CD4-positive, alpha-beta T cell (primary cell): ENCODE data around the gene CFAP54. TPM values are rescaled to one million over a fixed set of nuclear protein-coding genes. Genes with fewer than 3 reads are reported as not detected.

ENCODE experiments used
- ATAC-seq: fragments of 200-7000 bp; cut with Tn5 transposase; one replicate; pipeline ENCODE4 v1.10.0; 2022; ENCODE audit warnings: mild to moderate bottlenecking; ENCODE audit not compliant: poor library complexity
- CTCF ChIA-PET: fragments of 350-600 bp; sonication (Branson Sonifier 250); formaldehyde crosslinking; loops from one replicate; lab custom pipeline; 2021; ENCODE audit warnings: antibody characterized with exemption, inconsistent platforms; lab: Charles Lee
- POLR2A ChIA-PET: fragments of 350-600 bp; sonication (Branson Sonifier 250); formaldehyde crosslinking; loops from one replicate; lab custom pipeline; 2021; ENCODE audit warnings: antibody characterized with exemption, inconsistent platforms; lab: Charles Lee
- DNase-seq, 14 experiments: peaks; one replicate each; pipeline ENCODE4 v3.0.0-alpha.2; 2013 to 2020; ENCODE audit warnings: mixed read lengths in 2 of 14
- H3K27ac ChIP-seq, 2 donors: one replicate each; pipeline versions ENCODE4 v1.5.1 to v1.7.0; 2013; ENCODE audit warnings: low read length in 2 of 2, low read depth in 1 of 2, mild to moderate bottlenecking in 1 of 2
- H3K27me3 ChIP-seq, 2 experiments: 1 replicate in 1 of 2; 2 replicates in 1 of 2; pipeline versions ENCODE4 v1.6.1 to v1.7.0; 2013; ENCODE audit warnings: low read length in 2 of 2, control low read depth in 1 of 2, mild to moderate bottlenecking in 1 of 2, moderate library complexity in 1 of 2; ENCODE audit not compliant: insufficient read depth in 2 of 2, control insufficient read depth in 1 of 2
- H3K36me3 ChIP-seq: one replicate; pipeline ENCODE4 v1.6.1; 2013; ENCODE audit warnings: low read length, control low read depth; ENCODE audit not compliant: insufficient read depth
- H3K4me1 ChIP-seq: one replicate; pipeline ENCODE4 v1.6.1; 2013; ENCODE audit warnings: low read length, control low read depth; ENCODE audit not compliant: insufficient read depth
- H3K4me3 ChIP-seq: one replicate; pipeline ENCODE4 v1.5.1; 2013; ENCODE audit warnings: mild to moderate bottlenecking, low read length, moderate library complexity
- H3K9me3 ChIP-seq, 2 experiments: 1 replicate in 1 of 2; 2 replicates in 1 of 2; pipeline versions ENCODE4 v1.6.1 to v1.7.0; 2013; ENCODE audit warnings: low read length in 2 of 2, mild to moderate bottlenecking in 2 of 2, control low read depth in 1 of 2, moderate library complexity in 1 of 2; ENCODE audit not compliant: control insufficient read depth in 1 of 2, insufficient read depth in 1 of 2
- H3K27ac Mint-ChIP-seq: one replicate; pipeline ENCODE4 v1.8.0; 2020; ENCODE audit warnings: mixed read lengths
- H3K27me3 Mint-ChIP-seq: one replicate; pipeline ENCODE4 v1.8.0; 2021; ENCODE audit warnings: mixed read lengths
- H3K36me3 Mint-ChIP-seq: one replicate; pipeline ENCODE4 v1.8.0; 2021; ENCODE audit warnings: low read depth, mixed read lengths
- H3K4me1 Mint-ChIP-seq: one replicate; pipeline ENCODE4 v1.8.0; 2021; ENCODE audit warnings: low read depth, mixed read lengths
- H3K4me3 Mint-ChIP-seq: one replicate; pipeline ENCODE4 v1.8.0; 2020; ENCODE audit warnings: mild to moderate bottlenecking, mixed read lengths
- H3K9me3 Mint-ChIP-seq: one replicate; pipeline ENCODE4 v1.8.0; 2020; ENCODE audit warnings: mixed read lengths
- CTCF ChIP-seq: fragments of 200-600 bp; IDR thresholded peaks from one replicate; pipeline ENCODE4 v1.8.0; 2022; ENCODE audit warnings: antibody characterized with exemption, mild to moderate bottlenecking
- intact Hi-C, 2 experiments: fragments of 100-400 bp; cut with DNase I in 1 of 2; cut with micrococcal nuclease in 1 of 2; formaldehyde crosslinking; loops; one replicate each; pipeline versions ENCODE4 v1.15.1 to v1.9.0; 2023 to 2025; cut with DNase I, micrococcal nuclease
- total RNA-seq, 174 experiments: library from RNA in 2 of 174; stranded (reverse) in 2 of 174; gene quantifications; one replicate each; pipeline ENCODE4 v1.2.3 and lab custom pipeline; 2021 to 2026

CFAP54 gene
- total RNA-seq, 2 experiments from 2014 or later, result 0.20 to 0.22 TPM

GRCh38 chr12:96766232-96766631, 276.9 kb downstream of the CFAP54 start:
- no peaks in the 10 kb centered on the region for H3K36me3 ChIP-seq
- ChIA-PET CTCF (no interaction called here), POLR2A (no interaction called here)
- no peaks in the 10 kb centered on the region for H3K9me3 ChIP-seq
- Mint-ChIP-seq H3K4me1 (no peaks in the 10 kb centered on the region), H3K27me3 (peaks cover 24% of the 10 kb centered on the region), H3K27ac (no peak overlapping the region), H3K4me3 (no peak overlapping the region), H3K9me3 (no peaks in the 10 kb centered on the region), H3K36me3 (no peaks in the 10 kb centered on the region)
- peaks cover 0 to 16% of the 10 kb centered on the region in 2 experiments for H3K27me3 ChIP-seq
- H3K4me3 ChIP-seq, result no peak overlapping the region
- no peak for TF ChIP-seq CTCF
- ATAC-seq (no peak), DNase-seq (no peak)
- intact Hi-C loops, result no loop called here
- H3K4me1 ChIP-seq, result no peaks in the 10 kb centered on the region
- no peak overlapping the region for H3K27ac ChIP-seq

GRCh38 chr12:96769400-96769799, 280.0 kb downstream of the CFAP54 start:
- POLR2A ChIA-PET, result no interaction called here
- Mint-ChIP-seq H3K4me3 (no peak overlapping the region), H3K27ac (no peak overlapping the region), H3K36me3 (no peaks in the 10 kb centered on the region), H3K27me3 (peaks cover 22% of the 10 kb centered on the region), H3K4me1 (no peaks in the 10 kb centered on the region), H3K9me3 (peaks cover 5% of the 10 kb centered on the region)
- no peak for ATAC-seq
- Histone ChIP-seq H3K27ac (no peak overlapping the region), H3K27me3 (peaks cover 0 to 9% of the 10 kb centered on the region in 2 experiments), H3K36me3 (no peaks in the 10 kb centered on the region), H3K4me1 (no peaks in the 10 kb centered on the region), H3K4me3 (no peak overlapping the region), H3K9me3 (no peaks in the 10 kb centered on the region)
- DNase-seq, result no peak
- no peak for TF ChIP-seq CTCF
- CTCF ChIA-PET, result no interaction called here
- intact Hi-C loops, result no loop called here

- ChIA-PET CTCF (no interaction called here), POLR2A (no interaction called here)
- Histone ChIP-seq H3K4me3 (no peak overlapping the region), H3K27ac (no peak overlapping the region), H3K9me3 (no peaks in the 10 kb centered on the region), H3K4me1 (no peaks in the 10 kb centered on the region), H3K27me3 (peaks cover 0 to 4% of the 10 kb centered on the region in 2 experiments), H3K36me3 (no peaks in the 10 kb centered on the region)
- no peak for ATAC-seq
- H3K27ac Mint-ChIP-seq, result no peak overlapping the region
- no peak overlapping the region for H3K4me3 Mint-ChIP-seq
- peaks cover 20% of the 10 kb centered on the region for H3K27me3 Mint-ChIP-seq
- H3K4me1 Mint-ChIP-seq, result no peaks in the 10 kb centered on the region
- H3K36me3 Mint-ChIP-seq, result no peaks in the 10 kb centered on the region
- no peak for TF ChIP-seq CTCF
- no peak for DNase-seq
- intact Hi-C loops, result no loop called here
- H3K9me3 Mint-ChIP-seq, result peaks cover 5% of the 10 kb centered on the region
Measured at GRCh38 chr12:96770219-96771102, 281.1 kb downstream of the CFAP54 start.
